ENCODE results near the gene ATOSB.

GRCh38 chr9:35102769-35103659 lies 12.6 kb downstream of the ATOSB start, which contains the start of gene STOML2:
- TF ChIP-seq HNF4G (IDR thresholded peaks at IDR 0.05) (no peak), TAF1 (conservative IDR thresholded peaks at IDR 0.05) (no peak), CTCF (IDR thresholded peaks at IDR 0.05; ENCODE audit: low read depth, low read length, missing input control) (no peak), ATF3 (IDR thresholded peaks at IDR 0.05) (no peak), HNF4A (conservative IDR thresholded peaks at IDR 0.05) (peak in 1 of 2 donors; percentile 22), RAD21 (IDR thresholded peaks at IDR 0.05) (peak in 1 of 2 donors; percentile 31), REST (IDR thresholded peaks at IDR 0.05) (peak; percentile 40), MAX (IDR thresholded peaks at IDR 0.05) (peak; percentile 65), JUND (IDR thresholded peaks at IDR 0.05) (no peak), NR2F2 (IDR thresholded peaks at IDR 0.05) (peak; percentile 89), EGR1 (IDR thresholded peaks at IDR 0.05; ENCODE audit: low read depth in 2 of 2) (peak; percentile 87 to 95)

Data from liver (tissue), 3 donors.